Progenitor cell of endocrine pancreas (in vitro differentiated cells): ENCODE data around the gene NUP43. TPM values are rescaled to one million over a fixed set of nuclear protein-coding genes. Genes with fewer than 3 reads are reported as not detected.

Experiments
- DNase-seq: peaks from one replicate; pipeline ENCODE4 v3.0.0; 2021; ENCODE audit warnings: low spot score; ENCODE audit not compliant: unreplicated experiment
- H3K27ac Mint-ChIP-seq: 2 replicates; pipeline ENCODE4 v1.8.0; 2021; ENCODE audit warnings: mild to moderate bottlenecking, moderate library complexity, mixed read lengths
- H3K27me3 Mint-ChIP-seq: 2 replicates; pipeline ENCODE4 v1.8.0; 2021; ENCODE audit warnings: mixed read lengths
- H3K36me3 Mint-ChIP-seq: 2 replicates; pipeline ENCODE4 v1.8.0; 2022; ENCODE audit warnings: mixed read lengths; ENCODE audit not compliant: insufficient read depth
- H3K4me1 Mint-ChIP-seq: 2 replicates; pipeline ENCODE4 v1.8.0; 2021; ENCODE audit warnings: low read depth, mixed read lengths
- H3K4me3 Mint-ChIP-seq: 2 replicates; pipeline ENCODE4 v1.8.0; 2021; ENCODE audit warnings: low read depth, mild to moderate bottlenecking, moderate library complexity, mixed read lengths
- H3K9me3 Mint-ChIP-seq: 2 replicates; pipeline ENCODE4 v1.8.0; 2021; ENCODE audit warnings: low read depth, mixed read lengths
- CTCF ChIP-seq: fragments of 200-600 bp; sonication (generic); IDR thresholded peaks from one replicate; pipeline ENCODE4 v1.5.0; 2021; ENCODE audit warnings: antibody characterized with exemption, mild to moderate bottlenecking; ENCODE audit not compliant: unreplicated experiment
- total RNA-seq: library from RNA; stranded (reverse); gene quantifications from 2 replicates; pipeline ENCODE4 v1.2.1, GENCODE V29; 2021

The NUP43 gene
- total RNA-seq, 1 donor from 2014 or later = 58.0 TPM

DNA sequence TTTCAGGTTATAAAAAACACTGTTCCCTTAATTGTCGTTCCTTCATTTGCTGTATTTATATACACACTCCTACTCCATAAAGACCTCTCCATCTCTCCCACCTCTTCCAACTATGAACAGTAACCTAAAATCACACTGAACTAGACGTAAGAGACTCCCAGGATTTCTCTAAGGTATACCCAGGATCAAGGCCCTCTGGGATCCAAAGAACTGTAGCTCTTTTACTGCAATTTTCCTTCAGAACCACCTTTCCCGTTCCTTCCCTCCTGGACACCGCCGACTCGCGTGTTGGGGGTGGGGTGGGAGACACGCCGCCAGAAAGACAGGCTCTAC lies 29.1 kb downstream of the NUP43 start:
- no peaks in the 10 kb centered on the region for H3K27me3 Mint-ChIP-seq
- TF ChIP-seq CTCF = no peak
- H3K9me3 Mint-ChIP-seq = no peaks in the 10 kb centered on the region
- H3K27ac Mint-ChIP-seq = peak overlapping the region; percentile 98
- H3K4me1 Mint-ChIP-seq = peaks cover 15% of the 10 kb centered on the region
- peaks cover 2% of the 10 kb centered on the region for H3K36me3 Mint-ChIP-seq
- DNase-seq = no peak
- H3K4me3 Mint-ChIP-seq = peak overlapping the region; percentile 88

GRCh38 chr6:149716181-149716963 lies 30.0 kb downstream of the NUP43 start:
- H3K4me3 Mint-ChIP-seq = peak overlapping the region; percentile 88
- no peaks in the 10 kb centered on the region for H3K27me3 Mint-ChIP-seq
- H3K9me3 Mint-ChIP-seq = no peaks in the 10 kb centered on the region
- peaks cover 3% of the 10 kb centered on the region for H3K36me3 Mint-ChIP-seq
- H3K27ac Mint-ChIP-seq = peak overlapping the region; percentile 47
- no peak for TF ChIP-seq CTCF
- DNase-seq = no peak
- H3K4me1 Mint-ChIP-seq = peaks cover 17% of the 10 kb centered on the region

GRCh38 chr6:149714442-149714841 lies 31.9 kb downstream of the NUP43 start:
- no peak for DNase-seq
- Mint-ChIP-seq H3K27me3 (no peaks in the 10 kb centered on the region), H3K4me1 (peaks cover 23% of the 10 kb centered on the region), H3K36me3 (peaks cover 5% of the 10 kb centered on the region), H3K9me3 (no peaks in the 10 kb centered on the region), H3K4me3 (no peak overlapping the region), H3K27ac (no peak overlapping the region)
- TF ChIP-seq CTCF = no peak

GRCh38 chr6:149711711-149712110 lies 34.6 kb downstream of the NUP43 start:
- Mint-ChIP-seq H3K27me3 (no peaks in the 10 kb centered on the region), H3K27ac (no peak overlapping the region), H3K9me3 (no peaks in the 10 kb centered on the region), H3K4me3 (no peak overlapping the region), H3K36me3 (peaks cover 5% of the 10 kb centered on the region), H3K4me1 (peaks cover 31% of the 10 kb centered on the region)
- TF ChIP-seq CTCF = no peak
- DNase-seq = no peak

DNA sequence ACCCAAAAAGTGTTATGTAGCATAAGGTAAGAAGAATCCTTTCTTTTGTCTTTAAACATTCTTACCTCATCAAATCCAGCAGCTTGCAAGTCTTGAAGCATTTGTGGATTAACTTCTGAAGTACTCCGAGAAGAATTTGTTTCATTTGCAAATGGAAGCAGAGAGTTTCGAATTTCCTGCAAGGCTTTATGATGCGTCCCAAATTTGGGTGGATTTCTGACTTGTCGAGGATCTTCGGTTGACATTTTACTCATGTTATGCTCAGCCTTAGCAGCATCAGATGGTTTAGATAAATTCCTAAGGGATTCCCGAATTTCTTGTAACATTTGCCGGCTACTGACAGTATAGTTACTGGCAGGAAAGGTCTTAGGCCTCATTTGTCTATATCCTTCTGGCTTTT lies 44.6 kb downstream of the NUP43 start:
- no peak for TF ChIP-seq CTCF
- H3K4me3 Mint-ChIP-seq = no peak overlapping the region
- H3K27me3 Mint-ChIP-seq = no peaks in the 10 kb centered on the region
- peaks cover 2% of the 10 kb centered on the region for H3K4me1 Mint-ChIP-seq
- H3K9me3 Mint-ChIP-seq = no peaks in the 10 kb centered on the region
- H3K36me3 Mint-ChIP-seq = peaks cover 2% of the 10 kb centered on the region
- no peak for DNase-seq
- no peak overlapping the region for H3K27ac Mint-ChIP-seq
